HepG2 (cell line): ENCODE measurements around the gene TMEM80. TPM values are rescaled to one million over a fixed set of nuclear protein-coding genes. Genes with fewer than 3 reads are reported as not detected.

Source experiments
- AFF4 ChIP-seq: sonication (generic); formaldehyde crosslinking; IDR thresholded peaks from 2 replicates; pipeline ENCODE4 v1.4.0; 2020; ENCODE audit warnings: missing genetic modification reagents
- BATF2 ChIP-seq: sonication (generic); formaldehyde crosslinking; IDR thresholded peaks from 2 replicates; pipeline ENCODE4 v1.8.0; 2022; ENCODE audit warnings: mild to moderate bottlenecking, missing genetic modification reagents, moderate library complexity
- ELF3 ChIP-seq: IDR thresholded peaks from 2 replicates; pipeline ENCODE4 v1.6.1; 2016; ENCODE audit warnings: missing genetic modification reagents, missing compliant biosample characterization
- HES4 ChIP-seq: sonication (generic); formaldehyde crosslinking; IDR thresholded peaks from 2 replicates; pipeline ENCODE4 v1.9.0; 2021; ENCODE audit warnings: mild to moderate bottlenecking, missing genetic modification reagents, borderline replicate concordance
- HINFP ChIP-seq: sonication (generic); formaldehyde crosslinking; IDR thresholded peaks from 2 replicates; pipeline ENCODE4 v1.4.0; 2020; ENCODE audit warnings: low read depth, mild to moderate bottlenecking, missing genetic modification reagents
- RFXANK ChIP-seq: IDR thresholded peaks from 2 replicates; pipeline ENCODE4 v1.6.1; 2016
- SMAD1 ChIP-seq: sonication (generic); formaldehyde crosslinking; IDR thresholded peaks from 2 replicates; pipeline ENCODE4 v1.4.0; 2020; ENCODE audit warnings: missing genetic modification reagents, low read depth, mild to moderate bottlenecking, borderline replicate concordance
- SMAD3 ChIP-seq: sonication (generic); formaldehyde crosslinking; IDR thresholded peaks from 2 replicates; pipeline ENCODE4 v1.4.0; 2020; ENCODE audit warnings: missing genetic modification reagents
- SMYD3 ChIP-seq: sonication (generic); formaldehyde crosslinking; IDR thresholded peaks from 2 replicates; pipeline ENCODE4 v1.8.1; 2023; ENCODE audit warnings: mild to moderate bottlenecking, missing genetic modification reagents
- YEATS4 ChIP-seq: sonication (generic); formaldehyde crosslinking; IDR thresholded peaks from 2 replicates; pipeline ENCODE4 v1.4.0; 2020; ENCODE audit warnings: missing genetic modification reagents, borderline replicate concordance
- ZFP82 ChIP-seq: sonication (generic); formaldehyde crosslinking; IDR thresholded peaks from 2 replicates; pipeline ENCODE4 v1.5.1; 2020; ENCODE audit warnings: mild to moderate bottlenecking, missing genetic modification reagents, borderline replicate concordance
- ZFP90 ChIP-seq: sonication (generic); formaldehyde crosslinking; IDR thresholded peaks from 2 replicates; pipeline ENCODE4 v1.8.0; 2022; ENCODE audit warnings: missing genetic modification reagents, mild to moderate bottlenecking, inconsistent platforms, borderline replicate concordance
- ZNF512B ChIP-seq: sonication (generic); formaldehyde crosslinking; IDR thresholded peaks from 2 replicates; pipeline ENCODE4 v1.5.1; 2020; ENCODE audit warnings: missing genetic modification reagents, mild to moderate bottlenecking, borderline replicate concordance
- ZNF770 ChIP-seq: sonication (generic); formaldehyde crosslinking; IDR thresholded peaks from 2 replicates; pipeline ENCODE4 v1.5.0; 2020; ENCODE audit warnings: mild to moderate bottlenecking, missing genetic modification reagents
- polyA plus RNA-seq, 8 experiments: library from polyadenylated mRNA; depleted of rRNA in 3 of 8; stranded (reverse) in 7 of 8; unstranded in 1 of 8; fragments of >200 nt; fragmentation: Illumina TruSeq in 4 of 8; extraction: Trizol in 4 of 8; gene quantifications; 2 replicates each; pipeline versions ENCODE4 v1.2.1 to v1.2.3, GENCODE V29; 2011 to 2016; ENCODE audit warnings: low read depth in 4 of 8, missing spikeins in 1 of 8, mixed read lengths in 1 of 8; ENCODE audit not compliant: insufficient read depth in 1 of 8
- total RNA-seq, 5 experiments: library from RNA; depleted of rRNA; stranded (reverse); fragments of >200 nt; fragmentation: Illumina TruSeq; extraction: Trizol; gene quantifications; 2 replicates each; pipeline ENCODE4 v1.2.3, GENCODE V29; 2016; ENCODE audit warnings: low read depth in 1 of 5

Gene TMEM80
- total and polyA plus RNA-seq, 2 of the 13 experiments (the other 11 are each of a cell fraction or from before 2014, with no cell fraction given): 5.6 to 17.1 TPM

- TF ChIP-seq BATF2: no peak
- peak; percentile 75 for TF ChIP-seq ZNF770
- TF ChIP-seq AFF4 (CRISPR knock-in tag): no peak
- no peak for TF ChIP-seq RFXANK (CRISPR knock-in tag)
- TF ChIP-seq ELF3: no peak; the same call in none of the 2 replicates
- TF ChIP-seq ZFP82 (CRISPR knock-in tag): peak; percentile 39; the same call in 1 of the 2 replicates
- TF ChIP-seq ZNF512B (CRISPR knock-in tag): no peak
- TF ChIP-seq SMYD3 (CRISPR knock-in tag): no peak; the same call in 1 of the 2 replicates
- 0 out of 2 replicates have a peak, but pooled peaks have one; percentile 52 for TF ChIP-seq HES4 (CRISPR knock-in tag)
- peak; percentile 62 for TF ChIP-seq SMAD1
- peak; percentile 14; the same call in 1 of the 2 replicates for TF ChIP-seq HINFP
- peak; percentile 55; the same call in 1 of the 2 replicates for TF ChIP-seq ZFP90
- 0 out of 2 replicates have a peak, but pooled peaks have one; percentile 72 for TF ChIP-seq SMAD3
- TF ChIP-seq YEATS4 (CRISPR knock-in tag): peak; percentile 76
Observed at GRCh38 chr11:706957-707816, 11.6 kb downstream of the TMEM80 start (continued).
